ENCODE results near the gene CLHC1. TPM values are rescaled to one million over a fixed set of nuclear protein-coding genes. Genes with fewer than 3 reads are reported as not detected.

Gene CLHC1
- total RNA-seq, 1 experiment from 2014 or later, result 9.2 TPM

GRCh38 chr2:55155764-55156281, 76.3 kb downstream of the CLHC1 start:
- no peak overlapping the region for H3K27ac ChIP-seq (ENCODE audit: insufficient read length, low read depth, low read length)
- no peak overlapping the region for H3K56ac ChIP-seq (ENCODE audit: insufficient read length, low read depth, low read length)

More at GRCh38 chr2:55155764-55156281, 76.3 kb downstream of the CLHC1 start:
- Histone ChIP-seq H3K4me1 (ENCODE audit: insufficient read depth, low read length) (no peaks in the 10 kb centered on the region), H3K79me1 (ENCODE audit: insufficient read depth, low read depth, low read length, poor library complexity, severe bottlenecking) (no peaks in the 10 kb centered on the region), H2AFZ (ENCODE audit: low read length) (no peak overlapping the region), H3K9ac (ENCODE audit: extremely low read depth, insufficient read length, low read length) (no peak overlapping the region), H3K14ac (ENCODE audit: insufficient read depth, low read length) (no peak overlapping the region), H2BK20ac (ENCODE audit: low read depth, low read length, poor library complexity, severe bottlenecking) (no peak overlapping the region), H4K20me1 (ENCODE audit: control insufficient read depth, insufficient read depth, insufficient read length) (no peaks in the 10 kb centered on the region), H3K79me2 (ENCODE audit: insufficient read depth, low read length) (no peaks in the 10 kb centered on the region), H2BK5ac (ENCODE audit: insufficient read length, low read length) (no peak overlapping the region), H3K4me2 (ENCODE audit: insufficient read depth, insufficient read length, low read length) (no peak overlapping the region), H4K91ac (ENCODE audit: insufficient read length, low read depth, low read length) (no peak overlapping the region), H3K23me2 (ENCODE audit: insufficient read length, low read depth, low read length, poor library complexity, severe bottlenecking) (no peaks in the 10 kb centered on the region), H3T11ph (ENCODE audit: low read length) (no peak overlapping the region), H3K4ac (ENCODE audit: low read depth, low read length) (no peak overlapping the region), H2BK120ac (ENCODE audit: low read depth, low read length, poor library complexity, severe bottlenecking) (no peak overlapping the region), H4K5ac (ENCODE audit: insufficient read length, low read depth, low read length) (no peak overlapping the region), H4K8ac (replicated peaks; ENCODE audit: insufficient read length, low read depth, low read length) (no peak overlapping the region), H2BK15ac (ENCODE audit: low read depth, low read length) (no peak overlapping the region), H3K23ac (ENCODE audit: insufficient read length, low read depth, low read length) (no peak overlapping the region), H3K9me3 (ENCODE audit: control insufficient read depth, low read depth, low read length) (no peaks in the 10 kb centered on the region), H3K27me3 (ENCODE audit: insufficient read depth, low read length) (no peaks in the 10 kb centered on the region), H2AK5ac (ENCODE audit: insufficient read length, low read length) (no peak overlapping the region), H3K18ac (ENCODE audit: insufficient read length, low read depth, low read length) (no peak overlapping the region), H2BK12ac (ENCODE audit: insufficient read length, low read depth, low read length) (no peak overlapping the region)
- no peak overlapping the region for H3K4me3 Mint-ChIP-seq
- no peak overlapping the region; a peak in 1 of 7 replicates for H3K27ac Mint-ChIP-seq
- no peaks in the 10 kb centered on the region for H3K27me3 Mint-ChIP-seq (ENCODE audit: low read depth)
- no peak for TF ChIP-seq CTCF (conservative IDR thresholded peaks at IDR 0.05)
- no peaks in the 10 kb centered on the region for H3K9me3 Mint-ChIP-seq
- WGBS (ENCODE audit: extremely low coverage, insufficient read length, low lambda C conversion rate), result no CpG with 5 or more reads among the region's 1 CpG
- peaks cover 40 to 44% of the 10 kb centered on the region in 2 experiments for H3K4me1 Mint-ChIP-seq
- no peaks in the 10 kb centered on the region for H3K36me3 Mint-ChIP-seq (ENCODE audit: insufficient read depth in 1 of 3, low read depth in 3 of 3)
- DNase-seq, result no peak

Data from H9 (cell line).